ENCODE results near the gene ATXN7L2.

Gene ATXN7L2

DNA sequence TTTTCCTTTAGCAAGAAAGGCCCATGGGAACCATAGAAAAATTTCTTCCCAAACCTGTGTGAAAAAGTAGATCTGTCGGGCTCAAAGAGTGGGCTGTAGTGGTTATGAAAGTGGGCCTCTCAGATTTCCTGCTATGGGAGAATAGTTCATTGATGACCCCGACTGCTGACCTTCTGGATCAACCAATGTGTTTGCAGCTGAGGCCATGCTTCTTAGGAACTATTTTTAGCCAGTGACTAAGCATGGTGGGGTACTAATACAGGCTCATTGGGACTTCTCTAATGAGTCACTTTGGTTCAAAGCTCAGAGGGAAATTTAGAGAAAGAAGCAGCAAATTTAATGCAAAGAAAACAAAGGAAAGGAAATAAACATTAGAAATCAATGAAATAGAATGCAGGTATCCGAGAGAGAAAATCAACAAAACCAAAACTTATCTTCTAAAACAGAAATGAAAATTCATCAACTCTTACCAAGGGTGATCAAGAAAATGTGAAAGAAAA, 44.9 kb upstream of the ATXN7L2 start:
- ATAC-seq = peak; percentile 56
- no peak for TF ChIP-seq TCF4 (CRISPR knock-in tag; IDR thresholded peaks at IDR 0.05; ENCODE audit: borderline replicate concordance)
- no peak for TF ChIP-seq OSR1 (CRISPR knock-in tag; IDR thresholded peaks at IDR 0.05)
- no peak for TF ChIP-seq TOX (CRISPR knock-in tag; IDR thresholded peaks at IDR 0.05; ENCODE audit: borderline replicate concordance)
- TF ChIP-seq ZFP3 (CRISPR knock-in tag; IDR thresholded peaks at IDR 0.05) = no peak
- TF ChIP-seq ESRRG (CRISPR knock-in tag; IDR thresholded peaks at IDR 0.05) = no peak
- TF ChIP-seq GLIS3 (CRISPR knock-in tag; IDR thresholded peaks at IDR 0.05) = no peak
- TF ChIP-seq ZC3H10 (CRISPR knock-in tag; IDR thresholded peaks at IDR 0.05) = no peak
- TF ChIP-seq, protein P1, sequence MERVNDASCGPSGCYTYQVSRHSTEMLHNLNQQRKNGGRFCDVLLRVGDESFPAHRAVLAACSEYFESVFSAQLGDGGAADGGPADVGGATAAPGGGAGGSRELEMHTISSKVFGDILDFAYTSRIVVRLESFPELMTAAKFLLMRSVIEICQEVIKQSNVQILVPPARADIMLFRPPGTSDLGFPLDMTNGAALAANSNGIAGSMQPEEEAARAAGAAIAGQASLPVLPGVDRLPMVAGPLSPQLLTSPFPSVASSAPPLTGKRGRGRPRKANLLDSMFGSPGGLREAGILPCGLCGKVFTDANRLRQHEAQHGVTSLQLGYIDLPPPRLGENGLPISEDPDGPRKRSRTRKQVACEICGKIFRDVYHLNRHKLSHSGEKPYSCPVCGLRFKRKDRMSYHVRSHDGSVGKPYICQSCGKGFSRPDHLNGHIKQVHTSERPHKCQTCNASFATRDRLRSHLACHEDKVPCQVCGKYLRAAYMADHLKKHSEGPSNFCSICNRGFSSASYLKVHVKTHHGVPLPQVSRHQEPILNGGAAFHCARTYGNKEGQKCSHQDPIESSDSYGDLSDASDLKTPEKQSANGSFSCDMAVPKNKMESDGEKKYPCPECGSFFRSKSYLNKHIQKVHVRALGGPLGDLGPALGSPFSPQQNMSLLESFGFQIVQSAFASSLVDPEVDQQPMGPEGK (CRISPR knock-in tag; IDR thresholded peaks at IDR 0.05; ENCODE audit: borderline replicate concordance) = no peak
- TF ChIP-seq ZFP30 (CRISPR knock-in tag; IDR thresholded peaks at IDR 0.05) = no peak
- TF ChIP-seq ARNTL (CRISPR knock-in tag; IDR thresholded peaks at IDR 0.05; ENCODE audit: borderline replicate concordance, low read depth) = no peak
- TF ChIP-seq RARB (CRISPR knock-in tag; IDR thresholded peaks at IDR 0.05) = no peak
- no peak for TF ChIP-seq BACH2 (CRISPR knock-in tag; IDR thresholded peaks at IDR 0.05; ENCODE audit: borderline replicate concordance)
- no peak for TF ChIP-seq CREB5 (CRISPR knock-in tag; IDR thresholded peaks at IDR 0.05; ENCODE audit: low read depth)
- no peak for TF ChIP-seq POU6F1 (CRISPR knock-in tag; IDR thresholded peaks at IDR 0.05; ENCODE audit: borderline replicate concordance, low read depth)
- TF ChIP-seq ZNF8 (CRISPR knock-in tag; IDR thresholded peaks at IDR 0.05) = no peak
- TF ChIP-seq CSDC2 (CRISPR knock-in tag; IDR thresholded peaks at IDR 0.05) = no peak
- no peak for TF ChIP-seq SNAI2 (CRISPR knock-in tag; IDR thresholded peaks at IDR 0.05)

DNA sequence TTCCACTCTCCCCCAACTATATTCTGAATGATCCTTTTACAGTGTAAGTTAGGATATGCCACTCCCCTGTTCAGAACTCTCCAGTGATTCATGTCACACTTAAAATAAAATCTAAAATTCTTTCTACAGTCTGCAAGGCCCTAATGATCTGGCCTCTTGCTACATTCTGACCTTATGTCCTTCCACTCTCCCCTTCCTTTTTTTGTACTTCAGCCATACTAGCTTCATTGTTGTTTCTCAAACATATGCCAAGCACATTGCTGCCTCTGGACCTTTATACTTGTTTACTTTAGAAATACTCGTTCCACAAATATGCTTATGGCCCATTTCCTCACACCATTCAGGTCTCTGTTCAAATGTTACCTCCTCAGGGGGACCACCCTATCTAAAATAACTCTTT, 42.6 kb upstream of the ATXN7L2 start:
- ATAC-seq = no peak
- no peak for TF ChIP-seq CSRNP3 (CRISPR knock-in tag; IDR thresholded peaks at IDR 0.05)
- TF ChIP-seq POU6F1 (CRISPR knock-in tag; IDR thresholded peaks at IDR 0.05; ENCODE audit: borderline replicate concordance, low read depth) = no peak
- no peak for TF ChIP-seq ZFP30 (CRISPR knock-in tag; IDR thresholded peaks at IDR 0.05)
- no peak for TF ChIP-seq ZNF70 (CRISPR knock-in tag; IDR thresholded peaks at IDR 0.05)
- no peak for TF ChIP-seq GLIS3 (CRISPR knock-in tag; IDR thresholded peaks at IDR 0.05)
- TF ChIP-seq BACH2 (CRISPR knock-in tag; IDR thresholded peaks at IDR 0.05; ENCODE audit: borderline replicate concordance) = no peak
- no peak for TF ChIP-seq ISL1 (CRISPR knock-in tag; IDR thresholded peaks at IDR 0.05)
- TF ChIP-seq ESRRG (CRISPR knock-in tag; IDR thresholded peaks at IDR 0.05) = no peak
- no peak for TF ChIP-seq ZNF565 (CRISPR knock-in tag; conservative IDR thresholded peaks at IDR 0.05; ENCODE audit: low read depth)
- no peak for TF ChIP-seq CREB5 (CRISPR knock-in tag; IDR thresholded peaks at IDR 0.05; ENCODE audit: low read depth)
- TF ChIP-seq ZNF8 (CRISPR knock-in tag; IDR thresholded peaks at IDR 0.05) = no peak

DNA sequence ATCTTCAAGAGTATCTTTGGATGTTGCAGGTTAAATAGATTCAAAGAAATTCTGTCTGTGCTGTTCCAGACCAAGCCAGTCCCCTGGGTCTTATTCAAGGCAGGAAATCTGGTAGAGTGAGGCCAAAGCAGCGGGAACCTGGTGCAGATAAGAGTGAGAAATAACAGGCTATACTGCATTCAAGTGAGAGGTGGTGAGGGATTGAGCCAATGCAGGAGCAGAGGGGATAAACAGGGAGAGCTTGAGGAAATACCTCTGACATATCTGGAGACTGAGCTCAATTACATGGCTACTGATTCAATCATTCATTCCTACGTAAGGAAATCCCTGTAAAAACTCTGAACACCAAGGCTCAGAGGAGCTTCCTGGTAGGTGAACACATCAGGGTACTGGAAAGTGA, 40.2 kb upstream of the ATXN7L2 start:
- ATAC-seq = no peak
- TF ChIP-seq ZNF8 (CRISPR knock-in tag; IDR thresholded peaks at IDR 0.05) (no peak), CSDC2 (CRISPR knock-in tag; IDR thresholded peaks at IDR 0.05) (no peak), OSR1 (CRISPR knock-in tag; IDR thresholded peaks at IDR 0.05) (no peak), RARB (CRISPR knock-in tag; IDR thresholded peaks at IDR 0.05) (no peak), CREB5 (CRISPR knock-in tag; IDR thresholded peaks at IDR 0.05; ENCODE audit: low read depth) (no peak), GLIS3 (CRISPR knock-in tag; IDR thresholded peaks at IDR 0.05) (no peak), ZNF565 (CRISPR knock-in tag; conservative IDR thresholded peaks at IDR 0.05; ENCODE audit: low read depth) (no peak), ZNF70 (CRISPR knock-in tag; IDR thresholded peaks at IDR 0.05) (no peak), TCF4 (CRISPR knock-in tag; IDR thresholded peaks at IDR 0.05; ENCODE audit: borderline replicate concordance) (no peak), ZFP3 (CRISPR knock-in tag; IDR thresholded peaks at IDR 0.05) (no peak), BACH2 (CRISPR knock-in tag; IDR thresholded peaks at IDR 0.05; ENCODE audit: borderline replicate concordance) (no peak), POU6F1 (CRISPR knock-in tag; IDR thresholded peaks at IDR 0.05; ENCODE audit: borderline replicate concordance, low read depth) (no peak), ARNTL (CRISPR knock-in tag; IDR thresholded peaks at IDR 0.05; ENCODE audit: borderline replicate concordance, low read depth) (no peak)
- TF ChIP-seq, protein P1 (CRISPR knock-in tag; IDR thresholded peaks at IDR 0.05; ENCODE audit: borderline replicate concordance) = no peak

Data from SK-N-SH treated with all-trans-retinoic acid at 6 μM for 48 hours (cell line).